ENCODE data around the gene C1QL4. TPM values are rescaled to one million over a fixed set of nuclear protein-coding genes. Genes with fewer than 3 reads are reported as not detected.

Gene C1QL4
- total and polyA plus RNA-seq, 11 donors = not detected

GRCh38 chr12:49349266-49349665 is 12.3 kb upstream of the C1QL4 start:
- Histone ChIP-seq H3K4me3 (no peak overlapping the region), H3K4me1 (peaks cover 6 to 40% (median 33%) of the 10 kb centered on the region in 12 donors), H3K27ac (no peak overlapping the region), H3K36me3 (no peaks in the 10 kb centered on the region), H3K27me3 (peaks cover 27 to 89% (median 44%) of the 10 kb centered on the region in 9 donors), H3K9me3 (no peaks in the 10 kb centered on the region)
- TF ChIP-seq, protein P1, sequence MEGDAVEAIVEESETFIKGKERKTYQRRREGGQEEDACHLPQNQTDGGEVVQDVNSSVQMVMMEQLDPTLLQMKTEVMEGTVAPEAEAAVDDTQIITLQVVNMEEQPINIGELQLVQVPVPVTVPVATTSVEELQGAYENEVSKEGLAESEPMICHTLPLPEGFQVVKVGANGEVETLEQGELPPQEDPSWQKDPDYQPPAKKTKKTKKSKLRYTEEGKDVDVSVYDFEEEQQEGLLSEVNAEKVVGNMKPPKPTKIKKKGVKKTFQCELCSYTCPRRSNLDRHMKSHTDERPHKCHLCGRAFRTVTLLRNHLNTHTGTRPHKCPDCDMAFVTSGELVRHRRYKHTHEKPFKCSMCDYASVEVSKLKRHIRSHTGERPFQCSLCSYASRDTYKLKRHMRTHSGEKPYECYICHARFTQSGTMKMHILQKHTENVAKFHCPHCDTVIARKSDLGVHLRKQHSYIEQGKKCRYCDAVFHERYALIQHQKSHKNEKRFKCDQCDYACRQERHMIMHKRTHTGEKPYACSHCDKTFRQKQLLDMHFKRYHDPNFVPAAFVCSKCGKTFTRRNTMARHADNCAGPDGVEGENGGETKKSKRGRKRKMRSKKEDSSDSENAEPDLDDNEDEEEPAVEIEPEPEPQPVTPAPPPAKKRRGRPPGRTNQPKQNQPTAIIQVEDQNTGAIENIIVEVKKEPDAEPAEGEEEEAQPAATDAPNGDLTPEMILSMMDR (IDR thresholded peaks at IDR 0.05) = no peak
- TF ChIP-seq POLR2A (IDR thresholded peaks at IDR 0.05) = no peak
- ATAC-seq (no peak), DNase-seq (no peak)
- WGBS, 4 donors = 96 to 98% (median 98%) methylated on average over 11 of the region's 11 CpGs
- intact Hi-C loops (cut with DNase I) = loop anchor here in 1 of 10 donors (5.0 kb wide), 1 partner anchor 62 kb away; no protein-coding TSS in a partner anchor

- H3K4me3 ChIP-seq = no peak overlapping the region
- intact Hi-C loops (cut with DNase I) = loop anchor here in 1 of 10 donors (5.0 kb wide), 1 partner anchor 61 kb away; no protein-coding TSS in a partner anchor
- H3K27ac ChIP-seq = no peak overlapping the region
- peaks cover 25 to 92% (median 46%) of the 10 kb centered on the region in 9 donors for H3K27me3 ChIP-seq
- DNase-seq (no peak), ATAC-seq (no peak)
- H3K4me1 ChIP-seq = peaks cover 6 to 40% (median 34%) of the 10 kb centered on the region in 12 donors
- TF ChIP-seq POLR2A (IDR thresholded peaks at IDR 0.05) = no peak
- TF ChIP-seq, protein P1 (IDR thresholded peaks at IDR 0.05) = no peak
- no peaks in the 10 kb centered on the region for H3K9me3 ChIP-seq
- 92 to 98% (median 97%) methylated on average over 4 to 5 of the region's 5 CpGs for WGBS, 4 donors
- no peaks in the 10 kb centered on the region for H3K36me3 ChIP-seq
These were observed 11.8 kb upstream of the C1QL4 start for GRCh38 chr12:49348781-49349180.

DNA sequence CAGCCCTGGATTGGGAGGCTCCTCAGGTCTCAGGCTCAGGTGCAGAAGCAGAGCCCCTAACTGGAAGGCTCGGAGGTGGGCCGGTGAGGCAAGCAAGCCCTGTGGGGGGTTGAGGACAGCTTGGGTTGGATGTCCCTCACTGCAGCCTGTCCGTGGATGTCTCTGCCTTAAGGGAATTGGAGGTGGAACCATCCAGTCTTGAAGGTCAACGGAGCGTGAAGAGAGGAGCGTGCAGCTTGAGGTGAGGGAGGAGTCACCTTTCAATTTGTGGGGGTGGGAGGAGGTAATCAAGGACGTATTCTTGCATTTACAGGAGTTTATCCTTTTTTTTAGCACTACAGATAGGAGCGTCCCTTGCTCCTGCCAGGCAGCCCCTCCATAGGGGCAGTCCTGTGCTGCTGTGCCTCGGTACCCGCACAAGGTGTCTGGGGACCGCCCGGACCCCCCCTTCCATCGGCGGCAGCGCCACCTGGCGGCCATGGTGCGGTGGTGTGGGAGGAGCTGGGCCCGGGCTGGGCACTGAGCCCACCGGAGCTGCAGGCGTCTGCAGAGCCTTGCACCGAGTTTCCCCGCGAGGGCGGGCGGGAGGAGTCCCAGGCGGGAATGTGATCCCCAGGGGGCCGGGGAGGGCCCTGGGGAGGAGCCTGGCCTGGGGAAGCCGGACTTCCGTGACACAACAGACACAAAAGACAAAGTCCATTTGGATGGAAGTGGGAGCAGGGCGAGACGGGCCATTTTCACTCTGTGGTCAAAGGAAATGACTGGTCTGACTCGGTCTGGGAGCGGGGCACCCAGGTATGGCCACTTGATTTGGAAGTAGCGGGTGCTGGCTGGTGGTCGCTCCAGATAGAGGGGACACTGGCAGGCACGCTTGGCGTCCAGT is 10.6 kb upstream of the C1QL4 start:
- intact Hi-C loops (cut with DNase I) = loop anchor here in 1 of 10 donors (5.0 kb wide), 1 partner anchor 60 kb away; no protein-coding TSS in a partner anchor
- ATAC-seq = peak; percentile 78 to 93 (median 87)
- no peaks in the 10 kb centered on the region for H3K9me3 ChIP-seq
- 7 to 14% (median 8%) methylated on average over 18 to 37 of the region's 37 CpGs for WGBS, 4 donors
- no peak overlapping the region for H3K27ac ChIP-seq
- peaks cover 11 to 51% (median 44%) of the 10 kb centered on the region in 12 donors for H3K4me1 ChIP-seq
- TF ChIP-seq, protein P1 (IDR thresholded peaks at IDR 0.05) = peak; percentile 91 to 99 (median 96)
- no peak for TF ChIP-seq POLR2A (IDR thresholded peaks at IDR 0.05)
- H3K27me3 ChIP-seq = peaks cover 28 to 93% (median 57%) of the 10 kb centered on the region in 9 donors
- peak; percentile 80 to 89 (median 82) for DNase-seq
- H3K4me3 ChIP-seq = peak overlapping the region; percentile 7 to 57 (median 44)
- no peaks in the 10 kb centered on the region for H3K36me3 ChIP-seq

All from heart left ventricle (tissue), 16 donors.